Glomerular endothelial cell (primary cell): ENCODE measurements around the gene MRPL3. TPM values are rescaled to one million over a fixed set of nuclear protein-coding genes. Genes with fewer than 3 reads are reported as not detected.

ENCODE experiments used
- DNase-seq: peaks from one replicate; pipeline ENCODE4 v3.0.0-alpha.2; 2011; ENCODE audit warnings: low read depth, low spot score; ENCODE audit errors: extremely low read depth
- total RNA-seq: library from RNA; depleted of rRNA; stranded (reverse); fragments of >200 nt; gene quantifications from 2 replicates; pipeline ENCODE4 v1.2.3, GENCODE V29; 2015

Gene MRPL3
- 50.2 and 51.9 TPM in 2 replicates for total RNA-seq

DNA sequence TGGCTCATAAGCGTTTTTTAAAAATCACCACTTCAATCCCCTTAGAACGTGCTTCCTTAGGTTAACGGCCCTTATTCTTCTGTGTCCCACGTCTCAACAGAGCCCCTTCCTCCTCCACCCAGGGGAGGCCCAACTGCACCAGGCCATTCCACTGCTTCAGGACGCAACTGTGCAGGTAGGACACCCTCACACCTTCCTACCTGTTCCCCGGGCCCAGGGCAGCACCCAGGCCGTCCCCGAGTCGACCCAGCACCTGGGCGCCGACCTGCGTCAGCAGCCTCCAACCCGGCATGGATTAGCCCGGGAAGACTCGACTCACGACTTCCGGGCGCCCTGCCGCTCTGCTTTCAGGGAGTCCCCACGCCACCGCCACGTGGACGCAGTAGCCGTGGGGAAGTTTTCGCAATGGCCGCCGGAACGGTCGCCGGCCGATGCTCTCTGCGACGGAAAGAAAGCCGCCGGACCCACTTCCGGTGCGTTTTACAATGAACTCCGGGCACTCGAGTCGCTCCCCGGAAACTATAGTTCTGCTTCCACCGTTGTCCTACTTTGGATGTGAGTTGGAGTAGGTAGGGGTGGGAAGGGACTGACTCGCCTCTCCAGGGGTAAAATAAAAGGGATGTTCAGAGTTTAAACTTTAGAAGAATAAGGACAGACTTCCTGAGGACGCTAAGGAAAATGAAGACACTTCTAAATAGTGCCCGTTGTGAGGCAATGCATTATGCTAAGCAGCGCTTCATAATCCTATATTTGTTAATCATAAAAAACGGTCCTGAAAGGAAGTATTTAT lies at the start of gene MRPL3:
TSS of gene MRPL3 (minus strand) at position 442 of the 790 bp plus-strand sequence. CDS start at position 292, 150 bp downstream.
- DNase-seq: peak; percentile 39

DNA sequence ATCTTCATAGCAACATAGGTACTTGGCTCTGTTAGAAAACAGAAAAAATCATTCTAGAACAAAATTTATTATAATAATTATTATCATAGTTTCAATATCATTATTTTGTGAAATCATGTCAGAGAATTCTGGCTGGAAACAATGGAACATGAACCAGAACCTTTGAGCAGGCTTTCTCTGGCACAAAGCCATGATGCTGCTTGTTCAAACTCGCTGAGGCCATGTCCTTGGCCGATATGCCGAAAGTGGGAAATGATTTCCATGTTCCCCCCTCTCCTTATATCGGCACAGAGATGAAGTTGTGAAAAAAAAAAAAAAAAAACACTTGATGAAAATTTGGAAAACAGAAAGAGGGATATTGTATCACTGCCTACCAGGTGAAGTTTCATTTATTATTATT lies 49.0 kb upstream of the MRPL3 start:
- DNase-seq: no peak

DNA sequence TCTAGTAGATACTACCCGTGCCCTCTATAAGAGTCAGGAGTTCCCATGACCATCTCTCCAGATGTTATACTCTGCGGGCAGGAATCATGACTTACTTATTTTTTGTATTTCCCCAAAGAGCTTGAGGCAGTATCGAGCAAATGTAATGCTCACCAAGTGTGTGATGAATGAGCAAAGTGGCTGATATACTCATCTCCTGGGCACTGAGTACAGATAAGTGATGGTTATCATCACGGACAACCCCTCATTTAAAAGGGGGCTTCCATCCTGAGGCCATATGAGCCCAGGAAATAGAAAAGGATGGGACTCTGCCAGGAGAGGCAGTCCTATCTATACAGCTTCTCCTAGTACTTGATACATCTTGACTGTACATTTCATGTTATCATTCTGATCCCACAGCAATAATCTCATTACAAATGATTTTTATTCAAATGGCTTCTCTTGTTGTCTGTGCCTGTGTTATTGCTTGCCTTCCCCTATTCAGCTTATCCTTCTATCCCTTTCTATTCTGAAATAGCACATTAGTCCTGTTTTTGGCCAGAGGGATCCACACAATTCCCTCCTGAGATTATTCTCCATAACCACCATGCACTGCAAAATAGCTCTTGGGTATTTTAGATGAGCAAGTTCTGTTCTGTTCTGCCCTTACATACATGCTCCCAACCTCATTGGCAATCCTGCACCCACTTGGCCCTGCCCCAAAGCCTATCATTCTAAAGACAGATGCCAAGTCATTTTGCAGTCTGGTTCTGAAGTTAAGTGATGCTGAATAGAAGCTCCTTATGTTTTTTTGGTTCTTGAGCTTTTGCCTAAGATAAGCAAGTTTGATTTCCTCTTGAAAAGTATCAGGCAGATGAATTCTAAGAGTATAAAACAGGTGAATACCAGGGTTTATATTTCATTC lies 48.0 kb upstream of the MRPL3 start:
- no peak for DNase-seq

DNA sequence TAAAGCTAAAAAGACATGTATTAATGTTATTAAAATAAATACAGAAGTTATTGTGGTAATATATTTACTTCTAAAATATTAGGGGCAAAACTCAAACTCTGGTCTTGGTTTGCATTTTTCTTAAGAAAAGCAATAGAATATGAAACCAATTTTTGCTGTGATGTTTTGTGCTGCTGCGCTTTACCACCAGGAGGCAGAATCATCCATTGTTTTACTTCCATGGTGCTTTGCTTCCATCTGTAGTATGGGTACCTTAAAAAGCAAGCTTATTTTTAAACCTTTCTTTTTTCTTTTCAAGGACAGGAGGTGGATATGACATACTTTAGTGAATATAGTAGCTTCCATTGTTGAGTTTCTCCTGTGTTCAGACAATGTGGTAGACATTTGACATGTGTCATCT lies 46.6 kb upstream of the MRPL3 start:
- DNase-seq: no peak

DNA sequence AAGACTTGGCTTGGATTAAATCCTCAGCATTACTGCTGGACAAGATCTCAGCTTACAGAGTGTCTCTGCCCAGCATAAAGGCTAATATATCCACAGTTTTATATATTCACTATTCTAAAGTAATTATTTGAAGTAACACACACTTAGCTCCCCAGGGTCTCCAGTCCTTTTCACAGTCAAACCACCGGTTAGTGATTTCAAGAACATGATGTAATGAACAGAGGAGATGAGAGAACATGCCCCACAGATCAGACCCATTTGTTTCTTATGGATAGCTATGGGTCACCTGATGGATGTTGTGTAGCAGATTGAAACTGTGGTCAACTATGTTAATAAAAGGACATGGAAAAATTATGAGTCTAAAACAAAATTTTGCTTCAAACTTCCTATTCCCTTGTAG lies 44.8 kb upstream of the MRPL3 start:
- no peak for DNase-seq

DNA sequence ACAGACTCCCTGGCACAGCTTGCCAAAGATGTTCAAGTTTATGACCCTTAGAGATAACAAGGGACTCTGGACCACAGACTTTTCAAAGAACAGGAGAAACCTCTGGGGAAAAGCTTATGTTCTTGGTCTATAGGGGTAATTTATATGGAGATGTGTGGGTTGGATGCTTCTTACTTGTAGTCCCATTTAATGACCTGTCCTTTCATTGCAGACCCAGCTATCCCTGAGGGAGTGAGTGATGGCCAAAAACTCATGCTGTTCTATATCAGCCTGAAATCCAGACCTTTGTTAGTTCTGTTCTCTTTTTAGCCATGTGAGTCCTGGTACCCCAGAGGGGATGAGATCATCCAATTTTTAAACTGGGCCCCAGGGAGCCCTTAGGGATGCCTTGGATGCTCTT lies 43.7 kb upstream of the MRPL3 start:
- no peak for DNase-seq

DNA sequence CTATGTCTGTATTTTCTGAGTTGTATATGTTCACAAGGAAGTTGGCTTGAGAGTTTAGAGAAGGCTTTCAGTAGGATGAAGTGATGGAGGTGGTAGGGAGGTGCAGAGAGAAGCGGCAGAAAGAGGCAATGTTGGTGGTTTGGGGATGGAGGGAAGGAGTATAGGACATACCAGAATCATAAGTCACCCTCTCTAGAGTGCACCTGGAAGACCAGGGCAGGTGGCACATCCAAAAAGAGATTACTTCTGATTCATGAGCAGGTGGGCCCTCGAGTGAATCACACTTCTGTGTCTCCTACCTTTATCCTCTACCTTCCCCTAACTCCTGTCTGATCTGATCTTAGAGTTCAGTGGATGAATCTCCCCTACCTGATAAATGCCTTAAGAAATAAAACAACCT lies 41.8 kb upstream of the MRPL3 start:
- no peak for DNase-seq

DNA sequence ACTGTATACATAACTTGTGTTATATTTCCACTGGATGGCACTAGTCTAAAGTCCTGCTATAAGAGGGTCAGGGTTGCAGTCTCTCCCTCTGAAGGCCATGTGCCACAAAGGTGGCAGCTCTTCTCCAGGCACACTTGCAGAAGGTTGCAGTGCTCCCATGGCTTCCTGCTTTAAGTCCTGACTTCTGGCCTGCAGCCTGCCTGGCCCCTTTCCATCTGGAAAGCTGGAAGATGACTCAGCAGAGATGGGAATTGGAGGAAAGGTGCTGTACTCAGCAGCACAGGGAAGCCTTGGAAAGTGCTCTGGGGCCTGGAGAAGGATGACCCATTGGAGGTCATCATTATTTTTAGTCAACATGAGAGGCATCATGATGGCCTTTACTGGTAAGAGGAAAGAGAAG lies 40.9 kb upstream of the MRPL3 start:
- peak; percentile 12 for DNase-seq

DNA sequence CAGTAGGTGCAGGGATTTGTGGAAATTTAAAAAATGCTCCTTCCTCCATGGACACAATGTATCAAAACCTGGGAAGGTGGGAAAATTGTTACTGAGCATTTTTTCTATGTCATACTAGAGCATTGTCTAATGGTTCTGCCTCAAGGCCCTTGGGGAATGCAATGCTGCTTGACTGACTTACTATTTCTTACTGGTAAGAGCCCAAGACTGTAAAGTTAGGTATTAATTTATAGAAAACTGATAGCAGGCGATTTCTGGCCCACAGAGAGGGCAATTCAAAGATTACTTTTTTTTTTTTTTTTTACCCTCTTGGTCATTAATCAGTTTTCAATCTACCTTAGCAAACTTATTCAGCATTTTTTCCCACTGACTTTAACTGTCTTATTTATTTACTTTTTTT lies 38.5 kb upstream of the MRPL3 start:
- DNase-seq: no peak

DNA sequence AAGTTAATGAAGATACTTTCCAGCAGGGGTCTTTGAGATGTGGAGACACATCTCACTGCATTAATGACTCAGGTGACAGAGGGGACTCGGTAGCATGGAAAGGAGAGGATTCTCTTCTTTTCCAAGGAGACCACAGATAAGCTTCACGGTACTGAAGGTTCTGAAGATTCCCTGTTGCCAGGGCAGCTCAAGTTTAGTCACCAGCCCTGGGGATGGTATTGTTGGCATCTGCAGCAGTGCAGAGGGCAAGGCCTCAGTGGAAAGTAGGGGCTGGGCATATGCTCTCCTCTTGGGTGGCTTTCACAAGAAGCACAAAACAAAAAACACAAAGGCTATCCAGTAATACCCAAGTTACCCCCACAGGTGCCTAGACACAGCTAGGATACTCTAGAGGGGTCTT lies 38.0 kb upstream of the MRPL3 start:
- DNase-seq: no peak

DNA sequence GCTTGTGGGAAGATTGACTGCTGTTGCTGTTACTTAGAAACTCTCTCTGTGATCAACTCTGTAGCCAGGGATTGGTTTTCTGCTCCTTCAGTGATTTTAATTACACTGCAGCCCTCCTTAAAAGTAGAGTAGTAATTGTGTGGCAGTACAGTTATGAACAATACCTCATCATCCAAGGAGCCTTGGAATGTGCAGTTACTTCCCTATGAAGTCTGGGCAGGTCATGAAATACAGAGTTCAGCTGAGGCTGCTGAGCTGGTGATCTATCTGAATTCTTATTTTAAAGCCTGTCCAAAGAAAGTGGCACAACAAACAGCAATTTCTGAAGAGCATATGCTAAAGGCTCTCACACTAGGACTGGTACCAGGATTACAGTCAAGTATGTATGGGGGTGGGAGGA lies 37.4 kb upstream of the MRPL3 start:
- no peak for DNase-seq

DNA sequence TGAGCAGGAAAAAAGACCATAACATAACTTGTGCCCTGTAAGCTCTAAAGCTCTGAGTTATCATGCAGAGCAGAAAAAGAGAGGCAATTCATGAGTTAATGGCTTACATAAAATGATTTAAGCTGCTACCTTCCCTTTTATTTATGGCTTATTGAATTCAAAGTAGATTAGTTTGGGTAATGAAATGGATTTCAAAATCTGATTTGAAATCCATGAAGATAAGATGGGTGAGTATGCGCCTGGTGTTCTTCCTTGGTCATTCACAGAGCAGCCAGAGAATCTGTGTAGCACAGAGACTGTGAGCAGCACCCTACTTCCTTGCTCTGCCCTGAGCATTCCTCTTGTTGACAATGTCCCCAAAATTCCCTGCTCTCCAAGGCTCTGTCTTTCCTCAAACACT lies 36.2 kb upstream of the MRPL3 start:
- no peak for DNase-seq

DNA sequence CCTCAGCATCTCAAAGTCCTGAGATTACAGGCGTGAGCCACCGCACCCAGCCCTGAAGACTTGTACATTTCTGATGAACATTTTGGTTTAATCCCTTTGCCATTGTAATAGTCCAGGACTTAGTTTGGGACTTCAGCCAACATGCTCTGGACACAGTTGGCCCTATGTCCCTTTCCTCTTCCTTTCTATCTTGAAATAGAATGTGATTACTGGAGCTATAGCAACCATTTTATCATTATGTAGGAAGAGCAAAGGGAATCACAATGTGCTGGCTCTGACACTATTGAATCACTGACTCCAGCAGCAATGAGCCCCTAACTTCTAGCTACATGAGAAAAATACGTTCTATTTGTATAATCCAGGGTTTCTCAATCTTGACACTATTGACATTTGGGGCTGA lies 34.8 kb upstream of the MRPL3 start:
- DNase-seq: no peak

DNA sequence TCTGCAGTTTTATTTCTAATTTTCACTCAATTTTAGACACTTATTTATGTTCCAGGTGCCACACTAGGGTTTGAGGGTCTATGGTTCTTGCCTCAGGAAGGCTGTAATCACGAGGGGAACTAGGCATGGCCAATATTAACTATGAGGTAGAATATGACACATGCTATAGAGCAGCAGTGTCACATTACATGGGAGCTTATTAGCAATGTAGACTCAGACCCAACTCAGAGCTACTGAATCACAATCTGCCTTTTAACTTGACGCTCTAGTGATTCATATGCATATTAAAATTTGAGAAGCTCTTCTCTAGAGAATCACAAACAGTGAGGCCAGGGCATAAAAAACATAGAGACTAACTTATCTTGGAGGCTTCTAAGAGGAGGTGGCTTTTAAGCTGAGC lies 32.8 kb upstream of the MRPL3 start:
- DNase-seq: no peak

DNA sequence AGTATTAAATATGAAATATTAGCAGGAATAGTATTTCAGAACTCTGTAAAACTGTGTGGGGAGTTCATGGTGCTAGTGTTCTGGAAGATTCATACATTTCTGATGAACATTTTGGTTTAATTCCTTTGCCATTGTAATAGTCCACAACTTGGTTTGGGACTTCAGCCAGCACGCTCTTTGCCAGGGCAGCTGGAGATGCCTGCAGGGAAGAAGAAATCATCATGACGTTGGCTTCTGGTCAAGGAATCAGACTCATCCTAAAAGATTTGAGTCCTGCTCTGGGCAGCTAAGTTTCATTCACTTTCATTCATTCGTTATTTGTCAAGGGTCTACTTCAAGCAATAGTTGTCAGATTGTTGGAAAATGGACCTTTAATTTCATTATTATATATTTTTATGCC lies 32.4 kb upstream of the MRPL3 start:
- DNase-seq: no peak

DNA sequence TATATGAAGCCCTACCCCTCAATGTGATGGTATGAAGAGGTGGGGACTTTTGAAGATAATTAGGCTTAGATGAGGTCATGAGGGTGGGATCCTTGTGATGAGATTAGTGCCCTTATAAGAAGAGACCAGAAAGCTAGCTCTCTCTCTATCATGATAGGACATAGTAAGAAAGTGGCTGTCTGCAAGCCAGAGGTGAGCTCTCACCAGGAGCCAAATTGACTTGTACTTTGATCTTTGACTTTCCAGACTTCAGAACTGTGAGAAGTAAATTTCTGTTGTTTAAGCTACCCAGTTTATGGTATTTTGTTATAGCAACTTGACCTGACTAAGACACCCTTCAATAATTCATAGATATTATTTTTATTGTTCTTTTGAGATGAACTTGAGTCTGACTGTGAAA lies 29.9 kb upstream of the MRPL3 start:
- DNase-seq: no peak

DNA sequence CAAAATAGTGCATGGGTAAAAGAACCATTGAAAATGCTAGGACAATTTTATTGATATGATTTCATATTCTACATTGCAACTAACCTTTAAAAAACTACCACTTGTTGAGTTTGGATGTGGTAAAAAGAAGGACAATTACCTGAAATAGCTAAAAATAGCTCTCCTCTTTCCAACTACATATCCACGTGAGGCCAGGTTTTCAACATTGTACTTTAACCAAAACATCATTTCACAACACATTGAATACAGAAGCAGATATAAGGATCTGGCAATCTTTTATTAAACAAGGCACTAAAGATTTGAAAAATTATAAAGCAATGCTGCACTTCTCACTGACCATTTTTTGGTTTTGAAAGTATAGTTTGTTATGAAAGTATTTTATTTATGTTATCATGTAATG lies 28.1 kb upstream of the MRPL3 start:
- DNase-seq: no peak

DNA sequence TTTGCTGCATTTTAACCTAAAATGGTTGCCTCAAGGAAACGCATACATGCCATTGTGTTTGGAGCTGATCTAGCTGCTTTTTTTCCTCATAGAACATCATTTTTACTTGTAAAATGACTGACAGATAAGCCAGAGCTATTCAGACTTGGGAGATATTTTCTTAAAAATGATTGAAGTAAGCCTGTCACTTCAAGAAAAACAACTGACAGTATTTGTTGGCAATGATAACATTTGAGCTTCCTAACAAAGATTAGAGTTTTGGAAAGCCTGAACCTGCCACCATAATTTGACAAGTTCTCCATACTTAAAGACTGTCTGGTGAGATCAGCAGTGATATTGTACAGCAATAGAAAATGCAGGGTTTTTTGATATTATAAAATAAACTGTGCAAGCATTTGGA lies 27.6 kb upstream of the MRPL3 start:
- no peak for DNase-seq

DNA sequence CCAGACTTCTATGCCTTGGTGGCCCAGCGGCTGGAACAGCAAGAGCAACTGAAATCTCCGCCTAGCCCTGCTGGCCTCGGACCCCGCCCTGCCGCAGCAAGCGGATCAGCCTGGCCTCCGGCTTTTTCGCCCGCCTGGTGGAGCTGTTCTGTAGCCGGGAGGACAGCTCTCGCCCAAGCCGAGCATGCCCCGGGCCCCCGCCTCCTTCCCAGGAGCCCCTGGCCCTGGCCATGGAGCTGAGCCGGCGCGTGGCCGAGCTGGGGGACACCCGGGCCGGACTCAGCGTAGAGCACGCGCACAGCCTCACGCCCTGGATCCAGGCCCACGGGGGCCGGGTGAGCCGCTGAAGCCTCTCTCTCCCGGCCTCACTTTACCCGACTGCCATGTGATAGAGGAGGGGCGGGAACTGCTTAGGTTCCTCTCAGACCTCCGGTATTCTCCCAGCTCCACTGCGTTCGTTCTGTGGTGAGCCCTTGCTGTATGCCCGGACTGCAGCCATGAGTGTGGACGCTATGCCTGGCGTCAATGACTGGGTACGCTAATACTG lies 24.1 kb upstream of the MRPL3 start:
- DNase-seq: no peak

DNA sequence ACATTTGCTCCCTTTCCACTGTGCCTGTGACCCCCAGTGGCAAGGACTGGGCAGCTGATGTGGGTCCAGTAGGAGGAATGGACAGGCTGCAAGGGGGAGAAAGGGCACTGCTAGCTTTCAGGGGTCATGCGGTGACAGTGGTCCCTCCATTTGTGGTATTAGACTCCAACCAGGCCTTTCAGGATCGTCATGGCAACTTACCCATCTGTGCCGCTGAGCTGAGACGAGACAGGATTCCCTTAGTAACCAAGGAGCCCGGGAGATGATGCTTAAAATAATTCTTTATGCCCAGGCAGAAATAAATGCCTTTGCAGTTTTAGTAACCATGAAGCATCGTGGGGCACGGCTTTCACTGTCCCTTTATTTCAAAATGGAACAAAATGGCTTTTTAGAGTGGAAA lies 15.9 kb upstream of the MRPL3 start:
- DNase-seq: no peak

DNA sequence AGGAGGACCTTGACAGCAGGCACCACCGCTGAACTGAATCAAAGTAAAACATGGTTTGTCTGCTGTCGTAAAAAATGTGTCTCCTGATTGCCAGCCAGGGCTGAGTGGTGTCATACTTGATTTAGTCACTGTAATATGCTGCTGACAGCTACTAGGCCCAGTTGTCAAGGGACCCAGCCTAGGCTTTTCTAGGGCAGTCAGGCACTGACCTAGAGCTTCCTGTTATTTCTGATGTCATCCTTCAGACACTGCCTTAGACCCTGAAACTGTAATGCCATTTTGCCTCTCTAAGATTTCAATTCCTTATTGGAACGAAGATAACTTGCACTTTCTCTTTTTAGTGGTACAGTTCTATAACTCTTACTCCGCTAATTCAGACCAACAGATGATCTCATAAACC lies 2.6 kb upstream of the MRPL3 start:
- DNase-seq: no peak

DNA sequence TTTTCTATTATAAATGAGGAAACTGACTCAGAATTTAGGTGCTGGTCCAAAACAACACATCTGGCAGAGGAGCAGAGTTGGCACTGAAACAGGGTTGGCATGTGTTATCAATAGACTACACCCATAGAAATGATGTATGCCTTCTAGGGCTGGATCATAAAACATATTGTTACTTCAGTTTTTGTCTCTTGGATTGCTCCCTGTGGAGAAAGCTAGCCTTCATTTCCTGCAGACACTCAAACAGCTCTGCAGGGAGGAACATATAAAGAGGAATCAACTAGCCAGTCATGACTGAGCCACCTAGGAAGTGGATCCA lies 507 bp upstream of the MRPL3 start:
- DNase-seq: no peak
